ENCODE measurements around the gene CPSF7.

GRCh38 chr11:61439615-61440014, 9.8 kb upstream of the CPSF7 start:
- no peak for TF ChIP-seq JUND (IDR thresholded peaks at IDR 0.05)
- TF ChIP-seq EP300 (IDR thresholded peaks at IDR 0.05; ENCODE audit: borderline replicate concordance in 1 of 2, low read depth in 1 of 2, low read length in 1 of 2): no peak
- TF ChIP-seq SMC3 (IDR thresholded peaks at IDR 0.05; ENCODE audit: low read depth, low read length): no peak
- TF ChIP-seq POLR2AphosphoS5 (IDR thresholded peaks at IDR 0.05; ENCODE audit: low read depth, low read length): no peak
- TF ChIP-seq YY1 (IDR thresholded peaks at IDR 0.05; ENCODE audit: low read depth): no peak
- no peak for TF ChIP-seq USF2 (IDR thresholded peaks at IDR 0.05; ENCODE audit: borderline replicate concordance, low read depth, low read length)
- TF ChIP-seq NFIC (IDR thresholded peaks at IDR 0.05; ENCODE audit: borderline replicate concordance): no peak
- TF ChIP-seq RAD21 (IDR thresholded peaks at IDR 0.05; ENCODE audit: low read length): no peak
- TF ChIP-seq CTCF (IDR thresholded peaks at IDR 0.05): no peak
